K562 (cell line): Measurements from ENCODE around the gene SCAP. TPM values are rescaled to one million over a fixed set of nuclear protein-coding genes. Genes with fewer than 3 reads are reported as not detected.

Experiments used
- ATF1 ChIP-seq, 2 experiments: fragments of 450-650 bp in 1 of 2; IDR thresholded peaks; 2 replicates each; pipeline ENCODE4 v1.6.1; 2016; ENCODE audit warnings: missing compliant biosample characterization in 1 of 2, missing genetic modification characterization in 1 of 2
- ERF ChIP-seq: fragments of 450-650 bp; formaldehyde crosslinking; IDR thresholded peaks from 2 replicates; pipeline ENCODE4 v1.4.0; 2020; ENCODE audit warnings: mild to moderate bottlenecking, mixed read lengths
- GATAD2A ChIP-seq: fragments of 450-650 bp; IDR thresholded peaks from 2 replicates; pipeline ENCODE4 v1.6.1; 2017
- KLF16 ChIP-seq: IDR thresholded peaks from 2 replicates; pipeline ENCODE4 v1.6.1; 2016; ENCODE audit warnings: antibody characterized with exemption
- MAZ ChIP-seq, 2 experiments: fragments of 450-650 bp in 1 of 2; sonication (generic) in 1 of 2; formaldehyde crosslinking; IDR thresholded peaks in 1 of 2; conservative IDR thresholded peaks in 1 of 2; 2 replicates each; pipeline versions ENCODE4 v1.4.0 to v1.5.0; 2020; ENCODE audit warnings: mild to moderate bottlenecking in 1 of 2, missing genetic modification reagents in 1 of 2
- ZNF263 ChIP-seq: sonication (generic); formaldehyde crosslinking; IDR thresholded peaks from 2 replicates; pipeline ENCODE4 v1.8.0; 2022; ENCODE audit warnings: mild to moderate bottlenecking, missing genetic modification reagents, borderline replicate concordance
- ZNF384 ChIP-seq: IDR thresholded peaks from 2 replicates; pipeline ENCODE4 v1.6.1; 2012; ENCODE audit warnings: low read depth, low read length, improper control_type of control experiment
- polyA plus RNA-seq, 8 experiments: library from polyadenylated mRNA; depleted of rRNA in 4 of 8; stranded (reverse) in 5 of 8; unstranded in 3 of 8; fragments of >200 nt; fragmentation: Nextera tagmentation in 2 of 8; fragmentation: Illumina TruSeq in 1 of 8; extraction: Ambion mirVana in 2 of 8; extraction: Trizol in 1 of 8; gene quantifications; 2 replicates each; pipeline versions ENCODE4 v1.2.1 to v1.2.3, GENCODE V29; 2011 to 2014; ENCODE audit warnings: inconsistent platforms in 1 of 8, missing spikeins in 1 of 8
- total RNA-seq, 7 experiments: library from RNA; depleted of rRNA in 6 of 7; stranded (reverse); fragments of >200 nt in 6 of 7; fragmentation: Illumina TruSeq in 2 of 7; extraction: Trizol in 2 of 7; gene quantifications; 2 replicates each; pipeline versions ENCODE4 v1.2.1 to v1.2.3, GENCODE V29; 2011 to 2021; ENCODE audit warnings: low replicate concordance in 1 of 7
- TF ChIP-seq, protein P1 (sequence below), 2 experiments: fragments of 200-800 bp in 1 of 2; sonication (Bioruptor generic) in 1 of 2; sonication (generic) in 1 of 2; formaldehyde crosslinking in 1 of 2; IDR thresholded peaks in 1 of 2; conservative IDR thresholded peaks in 1 of 2; 2 replicates each; pipeline versions ENCODE4 v1.5.0 to v1.6.1; 2016 to 2020; ENCODE audit warnings: missing compliant biosample characterization in 1 of 2, missing genetic modification characterization in 1 of 2, missing genetic modification reagents in 1 of 2
- TF ChIP-seq, protein P2 (sequence below): fragments of 250-450 bp; sonication (Bioruptor Pico); IDR thresholded peaks from 2 replicates; pipeline ENCODE4 v1.4.0; 2020; ENCODE audit warnings: mild to moderate bottlenecking, moderate library complexity, borderline replicate concordance
- TF ChIP-seq, protein P3 (sequence below), 2 experiments: fragments of 450-650 bp; formaldehyde crosslinking in 1 of 2; IDR thresholded peaks; 2 replicates each; pipeline versions ENCODE4 v1.4.0 to v1.6.1; 2014 to 2020; ENCODE audit warnings: mild to moderate bottlenecking in 2 of 2, borderline replicate concordance in 1 of 2, low read depth in 1 of 2

The SCAP gene
- total and polyA plus RNA-seq, 9 of the 15 experiments (the other 6 are each of a cell fraction or from before 2014, with no cell fraction given): 2.6 to 104 (median 37.8) TPM

GRCh38 chr3:47405820-47406761 is 69.7 kb downstream of the SCAP start (continued):
- no peak for TF ChIP-seq KLF16
- no peak for TF ChIP-seq ZNF384
- no peak for TF ChIP-seq ATF1 (CRISPR knock-in tag; IDR thresholded peaks at IDR 0.05)
- TF ChIP-seq ATF1 (tag; IDR thresholded peaks at IDR 0.05): 0 out of 2 replicates have a peak, but pooled peaks have one; percentile 1
- TF ChIP-seq ZNF263 (CRISPR knock-in tag): peak; percentile 76
- TF ChIP-seq GATAD2A: no peak
- TF ChIP-seq, protein P1, sequence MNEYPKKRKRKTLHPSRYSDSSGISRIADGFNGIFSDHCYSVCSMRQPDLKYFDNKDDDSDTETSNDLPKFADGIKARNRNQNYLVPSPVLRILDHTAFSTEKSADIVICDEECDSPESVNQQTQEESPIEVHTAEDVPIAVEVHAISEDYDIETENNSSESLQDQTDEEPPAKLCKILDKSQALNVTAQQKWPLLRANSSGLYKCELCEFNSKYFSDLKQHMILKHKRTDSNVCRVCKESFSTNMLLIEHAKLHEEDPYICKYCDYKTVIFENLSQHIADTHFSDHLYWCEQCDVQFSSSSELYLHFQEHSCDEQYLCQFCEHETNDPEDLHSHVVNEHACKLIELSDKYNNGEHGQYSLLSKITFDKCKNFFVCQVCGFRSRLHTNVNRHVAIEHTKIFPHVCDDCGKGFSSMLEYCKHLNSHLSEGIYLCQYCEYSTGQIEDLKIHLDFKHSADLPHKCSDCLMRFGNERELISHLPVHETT (CRISPR knock-in tag; conservative IDR thresholded peaks at IDR 0.05 in 1 of 2, IDR thresholded peaks at IDR 0.05 in 1 of 2): 0 out of 4 replicates have a peak, but pooled peaks of 1 of the 2 experiments have one; percentile 17
- peak; percentile 57 to 87; a peak in 3 of 4 replicates for TF ChIP-seq MAZ (CRISPR knock-in tag; conservative IDR thresholded peaks at IDR 0.05 in 1 of 2, IDR thresholded peaks at IDR 0.05 in 1 of 2)
- no peak for TF ChIP-seq ERF (CRISPR knock-in tag)
- TF ChIP-seq, protein P2, sequence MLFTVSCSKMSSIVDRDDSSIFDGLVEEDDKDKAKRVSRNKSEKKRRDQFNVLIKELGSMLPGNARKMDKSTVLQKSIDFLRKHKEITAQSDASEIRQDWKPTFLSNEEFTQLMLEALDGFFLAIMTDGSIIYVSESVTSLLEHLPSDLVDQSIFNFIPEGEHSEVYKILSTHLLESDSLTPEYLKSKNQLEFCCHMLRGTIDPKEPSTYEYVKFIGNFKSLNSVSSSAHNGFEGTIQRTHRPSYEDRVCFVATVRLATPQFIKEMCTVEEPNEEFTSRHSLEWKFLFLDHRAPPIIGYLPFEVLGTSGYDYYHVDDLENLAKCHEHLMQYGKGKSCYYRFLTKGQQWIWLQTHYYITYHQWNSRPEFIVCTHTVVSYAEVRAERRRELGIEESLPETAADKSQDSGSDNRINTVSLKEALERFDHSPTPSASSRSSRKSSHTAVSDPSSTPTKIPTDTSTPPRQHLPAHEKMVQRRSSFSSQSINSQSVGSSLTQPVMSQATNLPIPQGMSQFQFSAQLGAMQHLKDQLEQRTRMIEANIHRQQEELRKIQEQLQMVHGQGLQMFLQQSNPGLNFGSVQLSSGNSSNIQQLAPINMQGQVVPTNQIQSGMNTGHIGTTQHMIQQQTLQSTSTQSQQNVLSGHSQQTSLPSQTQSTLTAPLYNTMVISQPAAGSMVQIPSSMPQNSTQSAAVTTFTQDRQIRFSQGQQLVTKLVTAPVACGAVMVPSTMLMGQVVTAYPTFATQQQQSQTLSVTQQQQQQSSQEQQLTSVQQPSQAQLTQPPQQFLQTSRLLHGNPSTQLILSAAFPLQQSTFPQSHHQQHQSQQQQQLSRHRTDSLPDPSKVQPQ: 0 out of 2 replicates have a peak, but pooled peaks have one; percentile 22
- TF ChIP-seq, protein P3, sequence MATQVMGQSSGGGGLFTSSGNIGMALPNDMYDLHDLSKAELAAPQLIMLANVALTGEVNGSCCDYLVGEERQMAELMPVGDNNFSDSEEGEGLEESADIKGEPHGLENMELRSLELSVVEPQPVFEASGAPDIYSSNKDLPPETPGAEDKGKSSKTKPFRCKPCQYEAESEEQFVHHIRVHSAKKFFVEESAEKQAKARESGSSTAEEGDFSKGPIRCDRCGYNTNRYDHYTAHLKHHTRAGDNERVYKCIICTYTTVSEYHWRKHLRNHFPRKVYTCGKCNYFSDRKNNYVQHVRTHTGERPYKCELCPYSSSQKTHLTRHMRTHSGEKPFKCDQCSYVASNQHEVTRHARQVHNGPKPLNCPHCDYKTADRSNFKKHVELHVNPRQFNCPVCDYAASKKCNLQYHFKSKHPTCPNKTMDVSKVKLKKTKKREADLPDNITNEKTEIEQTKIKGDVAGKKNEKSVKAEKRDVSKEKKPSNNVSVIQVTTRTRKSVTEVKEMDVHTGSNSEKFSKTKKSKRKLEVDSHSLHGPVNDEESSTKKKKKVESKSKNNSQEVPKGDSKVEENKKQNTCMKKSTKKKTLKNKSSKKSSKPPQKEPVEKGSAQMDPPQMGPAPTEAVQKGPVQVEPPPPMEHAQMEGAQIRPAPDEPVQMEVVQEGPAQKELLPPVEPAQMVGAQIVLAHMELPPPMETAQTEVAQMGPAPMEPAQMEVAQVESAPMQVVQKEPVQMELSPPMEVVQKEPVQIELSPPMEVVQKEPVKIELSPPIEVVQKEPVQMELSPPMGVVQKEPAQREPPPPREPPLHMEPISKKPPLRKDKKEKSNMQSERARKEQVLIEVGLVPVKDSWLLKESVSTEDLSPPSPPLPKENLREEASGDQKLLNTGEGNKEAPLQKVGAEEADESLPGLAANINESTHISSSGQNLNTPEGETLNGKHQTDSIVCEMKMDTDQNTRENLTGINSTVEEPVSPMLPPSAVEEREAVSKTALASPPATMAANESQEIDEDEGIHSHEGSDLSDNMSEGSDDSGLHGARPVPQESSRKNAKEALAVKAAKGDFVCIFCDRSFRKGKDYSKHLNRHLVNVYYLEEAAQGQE (IDR thresholded peaks at IDR 0.05; ENCODE audit: borderline replicate concordance): peak; percentile 33; the same call in 1 of the 2 replicates
- TF ChIP-seq, protein P3 (CRISPR knock-in tag; IDR thresholded peaks at IDR 0.05; ENCODE audit: low read depth): no peak
